ENCODE data around the gene SMIM38. TPM values are rescaled to one million over a fixed set of nuclear protein-coding genes. Genes with fewer than 3 reads are reported as not detected.

Gene SMIM38
- total RNA-seq, 1 donor from 2014 or later = not detected

DNA sequence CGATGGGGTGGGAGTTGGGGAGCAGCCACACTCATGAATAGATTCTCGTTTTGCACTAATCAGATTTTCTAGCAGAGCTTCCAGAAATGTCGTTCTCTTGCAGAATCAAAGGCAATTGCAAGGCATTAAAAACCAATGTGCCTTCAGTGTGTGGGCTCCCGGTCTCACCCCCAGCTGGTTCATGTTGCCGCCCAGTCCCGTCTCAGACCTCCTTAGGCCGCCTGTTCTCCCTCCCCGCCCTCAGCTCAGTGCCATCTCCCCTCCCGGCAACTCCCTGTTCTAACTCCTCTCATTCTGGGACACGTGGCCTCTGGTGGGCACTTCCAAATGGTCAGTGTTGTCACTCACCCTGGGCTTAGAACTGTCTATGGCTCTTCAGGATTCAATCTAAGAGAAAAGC, 42.5 kb upstream of the SMIM38 start:
- no peak overlapping the region for H3K27ac Mint-ChIP-seq (ENCODE audit: unreplicated experiment)
- Histone ChIP-seq H3K36me3 (ENCODE audit: insufficient read depth, low read length) (no peaks in the 10 kb centered on the region), H4K20me1 (ENCODE audit: insufficient read depth, low read length) (no peaks in the 10 kb centered on the region), H3K27ac (ENCODE audit: low read depth, low read length) (no peak overlapping the region), H3K4me3 (ENCODE audit: insufficient read depth, low read depth, low read length) (no peak overlapping the region), H3K9me3 (ENCODE audit: insufficient read depth, low read depth, low read length) (no peaks in the 10 kb centered on the region), H2AFZ (ENCODE audit: low read depth, low read length) (no peak overlapping the region), H3K27me3 (ENCODE audit: insufficient read depth, low read length) (no peaks in the 10 kb centered on the region), H3K4me1 (ENCODE audit: insufficient read depth, low read length) (no peaks in the 10 kb centered on the region), H3K4me2 (ENCODE audit: low read length) (no peak overlapping the region), H3K79me2 (ENCODE audit: insufficient read depth, low read length) (no peaks in the 10 kb centered on the region), H3K9ac (ENCODE audit: low read length) (no peak overlapping the region)
- no peaks in the 10 kb centered on the region for H3K4me1 Mint-ChIP-seq (ENCODE audit: low read depth, unreplicated experiment)
- peaks cover 12% of the 10 kb centered on the region for H3K9me3 Mint-ChIP-seq (ENCODE audit: unreplicated experiment)
- H3K27me3 Mint-ChIP-seq (ENCODE audit: low read depth, unreplicated experiment) = peaks cover 73% of the 10 kb centered on the region
- DNase-seq (ENCODE audit: low read depth) (no peak), FAIRE-seq (no peak)
- peaks cover 2% of the 10 kb centered on the region for H3K36me3 Mint-ChIP-seq (ENCODE audit: low read depth, unreplicated experiment)
- H3K4me3 Mint-ChIP-seq (ENCODE audit: unreplicated experiment) = no peak overlapping the region
- TF ChIP-seq EZH2 (IDR thresholded peaks at IDR 0.05; ENCODE audit: insufficient read depth, low read length) = no peak
- TF ChIP-seq, protein P1, sequence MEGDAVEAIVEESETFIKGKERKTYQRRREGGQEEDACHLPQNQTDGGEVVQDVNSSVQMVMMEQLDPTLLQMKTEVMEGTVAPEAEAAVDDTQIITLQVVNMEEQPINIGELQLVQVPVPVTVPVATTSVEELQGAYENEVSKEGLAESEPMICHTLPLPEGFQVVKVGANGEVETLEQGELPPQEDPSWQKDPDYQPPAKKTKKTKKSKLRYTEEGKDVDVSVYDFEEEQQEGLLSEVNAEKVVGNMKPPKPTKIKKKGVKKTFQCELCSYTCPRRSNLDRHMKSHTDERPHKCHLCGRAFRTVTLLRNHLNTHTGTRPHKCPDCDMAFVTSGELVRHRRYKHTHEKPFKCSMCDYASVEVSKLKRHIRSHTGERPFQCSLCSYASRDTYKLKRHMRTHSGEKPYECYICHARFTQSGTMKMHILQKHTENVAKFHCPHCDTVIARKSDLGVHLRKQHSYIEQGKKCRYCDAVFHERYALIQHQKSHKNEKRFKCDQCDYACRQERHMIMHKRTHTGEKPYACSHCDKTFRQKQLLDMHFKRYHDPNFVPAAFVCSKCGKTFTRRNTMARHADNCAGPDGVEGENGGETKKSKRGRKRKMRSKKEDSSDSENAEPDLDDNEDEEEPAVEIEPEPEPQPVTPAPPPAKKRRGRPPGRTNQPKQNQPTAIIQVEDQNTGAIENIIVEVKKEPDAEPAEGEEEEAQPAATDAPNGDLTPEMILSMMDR (IDR thresholded peaks at IDR 0.05; ENCODE audit: insufficient read depth, low read depth, low read length) = no peak

DNA sequence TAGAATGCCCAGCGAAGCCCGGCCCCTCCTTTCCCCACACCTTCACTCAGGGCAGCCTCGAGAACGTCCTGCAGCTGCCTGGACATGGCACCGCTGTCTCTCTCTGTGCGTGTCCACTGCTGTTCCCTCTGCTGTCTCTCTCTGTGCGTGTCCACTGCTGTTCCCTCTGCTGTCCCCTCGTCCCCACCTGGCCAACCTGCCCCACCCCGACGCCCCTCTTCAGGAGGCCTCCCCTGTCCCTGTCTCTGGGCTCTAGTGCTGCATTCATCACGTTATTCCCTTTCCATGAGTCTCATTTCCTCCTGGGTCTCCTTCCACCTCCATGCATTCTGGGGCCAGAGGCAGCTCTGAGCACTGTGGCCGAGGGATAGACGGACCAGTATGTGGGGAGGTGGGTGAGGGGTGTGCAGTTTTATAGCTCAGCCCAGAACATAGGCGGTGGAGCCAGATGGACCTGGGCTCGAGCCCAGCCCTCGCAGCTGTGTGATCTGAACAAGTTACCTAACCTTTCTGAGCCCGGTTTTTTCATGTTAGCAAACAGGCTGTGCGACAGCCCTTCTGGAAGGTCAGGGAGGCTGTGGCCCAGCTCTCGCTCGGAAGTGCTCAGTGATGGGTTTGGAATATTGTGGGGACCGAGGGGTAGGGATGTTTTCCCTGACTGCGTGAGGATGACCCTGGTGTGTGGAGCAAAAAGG, 41.9 kb upstream of the SMIM38 start:
- H3K36me3 ChIP-seq (ENCODE audit: insufficient read depth, low read length) = no peaks in the 10 kb centered on the region
- H3K4me2 ChIP-seq (ENCODE audit: low read length) = no peak overlapping the region
- TF ChIP-seq EZH2 (IDR thresholded peaks at IDR 0.05; ENCODE audit: insufficient read depth, low read length) = no peak
- TF ChIP-seq, protein P1 (IDR thresholded peaks at IDR 0.05; ENCODE audit: insufficient read depth, low read depth, low read length) = no peak
- Mint-ChIP-seq H3K4me3 (ENCODE audit: unreplicated experiment) (no peak overlapping the region), H3K4me1 (ENCODE audit: low read depth, unreplicated experiment) (no peaks in the 10 kb centered on the region), H3K27ac (ENCODE audit: unreplicated experiment) (no peak overlapping the region), H3K9me3 (ENCODE audit: unreplicated experiment) (peaks cover 10% of the 10 kb centered on the region), H3K27me3 (ENCODE audit: low read depth, unreplicated experiment) (peaks cover 71% of the 10 kb centered on the region), H3K36me3 (ENCODE audit: low read depth, unreplicated experiment) (peaks cover 2% of the 10 kb centered on the region)
- no peak overlapping the region for H3K9ac ChIP-seq (ENCODE audit: low read length)
- peaks cover 3% of the 10 kb centered on the region for H3K9me3 ChIP-seq (ENCODE audit: insufficient read depth, low read depth, low read length)
- no peaks in the 10 kb centered on the region for H3K4me1 ChIP-seq (ENCODE audit: insufficient read depth, low read length)
- H3K79me2 ChIP-seq (ENCODE audit: insufficient read depth, low read length) = no peaks in the 10 kb centered on the region
- H3K27me3 ChIP-seq (ENCODE audit: insufficient read depth, low read length) = no peaks in the 10 kb centered on the region
- H3K27ac ChIP-seq (ENCODE audit: low read depth, low read length) = no peak overlapping the region
- FAIRE-seq = no peak
- no peak overlapping the region for H2AFZ ChIP-seq (ENCODE audit: low read depth, low read length)
- DNase-seq (ENCODE audit: low read depth) = no peak
- H4K20me1 ChIP-seq (ENCODE audit: insufficient read depth, low read length) = no peaks in the 10 kb centered on the region
- H3K4me3 ChIP-seq (ENCODE audit: insufficient read depth, low read depth, low read length) = no peak overlapping the region

DNA sequence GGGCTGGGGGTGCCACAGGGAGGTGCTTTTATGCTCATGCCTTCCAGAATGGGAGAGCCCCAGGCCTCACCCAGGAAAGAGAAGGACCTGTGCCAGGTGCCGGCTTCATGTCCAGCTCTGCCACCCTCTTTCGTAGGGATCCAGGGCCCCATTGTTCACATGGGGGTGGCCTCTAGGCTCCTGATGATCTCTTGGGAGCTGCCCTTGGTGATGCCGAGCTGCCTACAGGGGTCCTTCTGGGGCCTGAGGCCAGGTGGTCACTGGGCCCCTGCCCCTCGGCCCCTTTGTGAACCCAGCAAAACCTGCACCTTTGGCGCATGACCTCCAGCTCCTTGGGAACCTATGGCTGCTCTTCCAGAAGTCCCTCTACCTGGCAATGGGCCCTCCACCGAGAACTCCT, 41.4 kb upstream of the SMIM38 start:
- FAIRE-seq (no peak), DNase-seq (ENCODE audit: low read depth) (no peak)
- no peaks in the 10 kb centered on the region for H3K4me1 Mint-ChIP-seq (ENCODE audit: low read depth, unreplicated experiment)
- H3K27me3 ChIP-seq (ENCODE audit: insufficient read depth, low read length) = no peaks in the 10 kb centered on the region
- peaks cover 69% of the 10 kb centered on the region for H3K27me3 Mint-ChIP-seq (ENCODE audit: low read depth, unreplicated experiment)
- no peak overlapping the region for H2AFZ ChIP-seq (ENCODE audit: low read depth, low read length)
- no peaks in the 10 kb centered on the region for H3K79me2 ChIP-seq (ENCODE audit: insufficient read depth, low read length)
- no peaks in the 10 kb centered on the region for H3K36me3 ChIP-seq (ENCODE audit: insufficient read depth, low read length)
- no peaks in the 10 kb centered on the region for H3K4me1 ChIP-seq (ENCODE audit: insufficient read depth, low read length)
- H3K4me3 Mint-ChIP-seq (ENCODE audit: unreplicated experiment) = no peak overlapping the region
- H3K4me2 ChIP-seq (ENCODE audit: low read length) = no peak overlapping the region
- no peak for TF ChIP-seq EZH2 (IDR thresholded peaks at IDR 0.05; ENCODE audit: insufficient read depth, low read length)
- TF ChIP-seq, protein P1 (IDR thresholded peaks at IDR 0.05; ENCODE audit: insufficient read depth, low read depth, low read length) = no peak
- no peaks in the 10 kb centered on the region for H4K20me1 ChIP-seq (ENCODE audit: insufficient read depth, low read length)
- no peak overlapping the region for H3K27ac Mint-ChIP-seq (ENCODE audit: unreplicated experiment)
- H3K9me3 Mint-ChIP-seq (ENCODE audit: unreplicated experiment) = peaks cover 16% of the 10 kb centered on the region
- H3K9me3 ChIP-seq (ENCODE audit: insufficient read depth, low read depth, low read length) = peaks cover 9% of the 10 kb centered on the region
- H3K4me3 ChIP-seq (ENCODE audit: insufficient read depth, low read depth, low read length) = no peak overlapping the region
- H3K27ac ChIP-seq (ENCODE audit: low read depth, low read length) = no peak overlapping the region
- no peak overlapping the region for H3K9ac ChIP-seq (ENCODE audit: low read length)
- no peaks in the 10 kb centered on the region for H3K36me3 Mint-ChIP-seq (ENCODE audit: low read depth, unreplicated experiment)
